Cardiac fibroblast (primary cell): ENCODE results near the gene UROS.

ENCODE experiments used
- DNase-seq, 2 donors: peaks; one replicate each; pipeline versions ENCODE4 v3.0.0 to v3.0.0-alpha.2; 2010; ENCODE audit warnings: low read depth in 2 of 2
- H3K4me3 ChIP-seq, 2 donors: replicated peaks in 1 of 2; 1 replicate in 1 of 2; 2 replicates in 1 of 2; pipeline ENCODE4 v1.5.1; 2011; ENCODE audit warnings: low read depth in 2 of 2, low read length in 2 of 2, mild to moderate bottlenecking in 2 of 2, moderate library complexity in 1 of 2
- CTCF ChIP-seq: IDR thresholded peaks from one replicate; pipeline ENCODE4 v1.5.1; 2011; ENCODE audit warnings: low read depth, mild to moderate bottlenecking, low read length, inconsistent platforms

Gene UROS

GRCh38 chr10:125795637-125796190, 27.3 kb downstream of the UROS start:
- no peak overlapping the region for H3K4me3 ChIP-seq
- TF ChIP-seq CTCF: no peak
- no peak for DNase-seq

GRCh38 chr10:125795128-125795527, 27.9 kb downstream of the UROS start:
- no peak overlapping the region for H3K4me3 ChIP-seq
- TF ChIP-seq CTCF: no peak
- no peak for DNase-seq

GRCh38 chr10:125792342-125793300, 30.4 kb downstream of the UROS start:
- H3K4me3 ChIP-seq: no peak overlapping the region
- TF ChIP-seq CTCF: no peak
- no peak for DNase-seq

GRCh38 chr10:125788156-125789034, 34.7 kb downstream of the UROS start:
- no peak for DNase-seq
- H3K4me3 ChIP-seq: no peak overlapping the region

GRCh38 chr10:125785791-125786190, 37.3 kb downstream of the UROS start:
- no peak for DNase-seq
- no peak for TF ChIP-seq CTCF
- no peak overlapping the region for H3K4me3 ChIP-seq

More at GRCh38 chr10:125788156-125789034, 34.7 kb downstream of the UROS start:
- no peak for TF ChIP-seq CTCF

GRCh38 chr10:125783957-125784356, 39.1 kb downstream of the UROS start:
- no peak for DNase-seq
- H3K4me3 ChIP-seq: no peak overlapping the region
- TF ChIP-seq CTCF: no peak
